HL-60 (cell line): ENCODE results near the gene RICTOR.

Experiments
- DNase-seq, 2 experiments: peaks; one replicate each; pipeline ENCODE4 v3.0.0-alpha.2; 2010 to 2020; ENCODE audit warnings: low read depth in 1 of 2, low spot score in 1 of 2
- H3K27ac ChIP-seq: fragments of 250-450 bp; sonication (Bioruptor Pico); replicated peaks from 2 replicates; pipeline ENCODE4 v1.5.1; 2020; ENCODE audit warnings: mild to moderate bottlenecking, moderate library complexity
- H3K27me3 ChIP-seq: fragments of 250-450 bp; sonication (Bioruptor Pico); 2 replicates; pipeline ENCODE4 v1.5.1; 2021; ENCODE audit warnings: mild to moderate bottlenecking, moderate library complexity; ENCODE audit not compliant: insufficient read depth, poor library complexity, severe bottlenecking
- H3K4me3 ChIP-seq: replicated peaks from 2 replicates; pipeline ENCODE4 v1.5.1; 2011; ENCODE audit warnings: mild to moderate bottlenecking, control low read depth, low read length; ENCODE audit not compliant: insufficient read depth
- CTCF ChIP-seq: IDR thresholded peaks from one replicate; pipeline ENCODE4 v1.5.1; 2011; ENCODE audit warnings: low read length, control low read depth, inconsistent platforms; ENCODE audit not compliant: insufficient read depth
- GABPA ChIP-seq: IDR thresholded peaks from 2 replicates; pipeline ENCODE4 v1.6.1; 2012; ENCODE audit warnings: low read depth
- POLR2AphosphoS5 ChIP-seq: IDR thresholded peaks from 2 replicates; pipeline ENCODE4 v1.6.1; 2012; ENCODE audit warnings: low read depth
- REST ChIP-seq: IDR thresholded peaks from 2 replicates; pipeline ENCODE4 v1.6.1; 2012; ENCODE audit warnings: low read depth; ENCODE audit not compliant: insufficient replicate concordance
- SPI1 ChIP-seq: IDR thresholded peaks from 2 replicates; pipeline ENCODE4 v1.6.1; 2012; ENCODE audit warnings: low read depth, mild to moderate bottlenecking, borderline replicate concordance

Gene RICTOR

GRCh38 chr5:38985909-38986452 is 88.2 kb downstream of the RICTOR start:
- Histone ChIP-seq H3K4me3 (no peak overlapping the region), H3K27ac (no peak overlapping the region), H3K27me3 (no peaks in the 10 kb centered on the region)
- no peak for DNase-seq
- TF ChIP-seq SPI1 (no peak), GABPA (no peak), CTCF (no peak), REST (no peak), POLR2AphosphoS5 (no peak)

GRCh38 chr5:38979535-38979934 is 94.7 kb downstream of the RICTOR start:
- H3K27ac ChIP-seq = no peak overlapping the region
- no peak for DNase-seq
- H3K4me3 ChIP-seq = no peak overlapping the region
- TF ChIP-seq POLR2AphosphoS5 (no peak), CTCF (no peak), SPI1 (no peak), REST (no peak), GABPA (no peak)
- no peaks in the 10 kb centered on the region for H3K27me3 ChIP-seq

GRCh38 chr5:38978036-38978435 is 96.2 kb downstream of the RICTOR start:
- H3K27ac ChIP-seq = no peak overlapping the region
- H3K27me3 ChIP-seq = no peaks in the 10 kb centered on the region
- H3K4me3 ChIP-seq = no peak overlapping the region
- TF ChIP-seq REST (no peak), CTCF (no peak), SPI1 (no peak), POLR2AphosphoS5 (no peak), GABPA (no peak)
- no peak for DNase-seq
